ENCODE measurements around the gene MAJIN.

DNA sequence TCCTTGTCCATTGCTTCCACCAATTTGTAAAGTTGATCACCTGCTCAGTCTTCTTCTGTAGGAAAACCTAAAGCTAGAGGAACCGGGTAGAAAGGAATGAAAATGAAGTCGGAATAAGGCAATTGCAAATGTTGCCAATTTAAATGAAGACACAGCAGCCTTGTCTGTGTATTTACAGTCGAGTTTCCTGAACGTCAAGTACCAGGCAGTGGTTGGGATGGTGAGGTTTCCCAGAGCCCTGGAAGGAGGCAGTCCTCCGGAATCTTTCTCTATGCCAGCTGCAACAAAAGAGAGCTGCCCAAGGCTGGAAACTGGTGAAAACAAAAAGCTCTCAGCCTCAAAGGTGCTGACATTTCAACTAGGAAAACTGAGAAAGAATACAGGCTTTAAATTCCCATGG, 17.7 kb downstream of the MAJIN start:
- no peak for TF ChIP-seq CTCF (IDR thresholded peaks at IDR 0.05)
- TF ChIP-seq POLR2A (IDR thresholded peaks at IDR 0.05) = no peak

Data from heart left ventricle (tissue), 13 donors.